PC-9 (cell line): ENCODE results near the gene PTGIR.

Experiments used
- CTCF ChIP-seq: fragments of 200-600 bp; sonication (generic); conservative IDR thresholded peaks from 2 replicates; pipeline ENCODE4 v1.6.1; 2017; ENCODE audit warnings: mixed run types, antibody characterized with exemption, mild to moderate bottlenecking, moderate library complexity
- EZH2 ChIP-seq: fragments of 200-600 bp; sonication (generic); IDR thresholded peaks from 2 replicates; pipeline ENCODE4 v1.8.0; 2017; ENCODE audit warnings: antibody characterized with exemption, low read depth

- TF ChIP-seq CTCF (no peak), EZH2 (no peak)
Measured at GRCh38 chr19:46661020-46661731, 36.3 kb upstream of the PTGIR start, which contains the start of gene DACT3.
